GM12874 (cell line): ENCODE results near the gene GTPBP6.

Experiments used
- CTCF ChIP-seq: IDR thresholded peaks from 2 replicates; pipeline ENCODE4 v1.5.1; 2011; ENCODE audit warnings: low read depth, mild to moderate bottlenecking, control low read depth, low read length, moderate library complexity; ENCODE audit not compliant: insufficient read depth

The GTPBP6 gene

GRCh38 chrX:320126-320783 lies 1.7 kb upstream of the GTPBP6 start:
- TF ChIP-seq CTCF: no peak

GRCh38 chrX:319579-320125 lies 1.1 kb upstream of the GTPBP6 start:
- no peak for TF ChIP-seq CTCF

GRCh38 chrX:318068-318738 lies 393 bp downstream of the GTPBP6 start:
- no peak for TF ChIP-seq CTCF

GRCh38 chrX:317424-318067 lies 1.1 kb downstream of the GTPBP6 start:
- no peak for TF ChIP-seq CTCF

- TF ChIP-seq CTCF: no peak
Observed at GRCh38 chrX:316351-317325, 2.0 kb downstream of the GTPBP6 start.

- no peak for TF ChIP-seq CTCF
Observed at GRCh38 chrX:314781-315595, 3.6 kb downstream of the GTPBP6 start.
